Heart left ventricle (tissue), 16 donors: Measurements from ENCODE around the gene CDC16. TPM values are rescaled to one million over a fixed set of nuclear protein-coding genes. Genes with fewer than 3 reads are reported as not detected.

ENCODE experiments used
- ATAC-seq, 4 donors: fragments of 200-7000 bp; cut with Tn5 transposase; one replicate each; pipeline ENCODE4 v1.9.1; 2020 to 2022; ENCODE audit warnings: moderate library complexity in 4 of 4, mild to moderate bottlenecking in 3 of 4, moderate number of reproducible peaks in 1 of 4
- DNase-seq, 5 donors: peaks; one replicate each; pipeline ENCODE4 v3.0.0-alpha.2; 2020
- H3K27ac ChIP-seq, 12 donors: fragments of 200-600 bp; sonication (generic) in 4 of 12; one replicate each; pipeline versions ENCODE4 v1.5.0 to v1.8.0; 2016 to 2022; ENCODE audit warnings: mild to moderate bottlenecking in 2 of 12
- H3K27me3 ChIP-seq, 9 donors: fragments of 200-600 bp; sonication (generic) in 2 of 9; one replicate each; pipeline versions ENCODE4 v1.5.1 to v1.8.0; 2016 to 2022; ENCODE audit warnings: mild to moderate bottlenecking in 3 of 9
- H3K36me3 ChIP-seq, 9 donors: fragments of 200-600 bp; sonication (generic) in 2 of 9; one replicate each; pipeline versions ENCODE4 v1.5.0 to v1.8.0; 2018 to 2022; ENCODE audit warnings: mild to moderate bottlenecking in 2 of 9
- H3K4me1 ChIP-seq, 12 donors: fragments of 200-600 bp; sonication (generic) in 4 of 12; one replicate each; pipeline versions ENCODE4 v1.5.0 to v1.8.0; 2016 to 2022; ENCODE audit warnings: mild to moderate bottlenecking in 3 of 12
- H3K4me3 ChIP-seq, 12 donors: fragments of 200-600 bp; sonication (generic) in 4 of 12; one replicate each; pipeline versions ENCODE4 v1.5.0 to v1.8.0; 2017 to 2022; ENCODE audit warnings: mild to moderate bottlenecking in 9 of 12, moderate library complexity in 4 of 12
- H3K9me3 ChIP-seq, 12 donors: fragments of 200-600 bp; sonication (generic) in 4 of 12; one replicate each; pipeline versions ENCODE4 v1.5.0 to v1.8.0; 2016 to 2022; ENCODE audit warnings: mild to moderate bottlenecking in 1 of 12
- CTCF ChIP-seq, 12 donors: fragments of 200-600 bp; sonication (generic) in 4 of 12; IDR thresholded peaks; one replicate each; pipeline versions ENCODE4 v1.5.0 to v1.8.0; 2018 to 2022; ENCODE audit warnings: antibody characterized with exemption in 12 of 12, mild to moderate bottlenecking in 5 of 12
- POLR2A ChIP-seq, 2 donors: fragments of 450-650 bp; IDR thresholded peaks; one replicate each; pipeline ENCODE4 v1.6.1; 2017; ENCODE audit warnings: antibody characterized with exemption in 2 of 2, mild to moderate bottlenecking in 2 of 2, moderate library complexity in 2 of 2
- WGBS, 4 donors: extraction: QIAGEN DNeasy Blood & Tissue Kit in 2 of 4; methylation state at CpG; one replicate each; pipeline versions ENCODE4 v1.1.5 to v1.1.7; 2013 to 2018; 5-methylcytosine and 5-hydroxymethylcytosine counted together
- intact Hi-C, 10 donors: fragments of 100-400 bp; cut with DNase I; formaldehyde crosslinking; loops; one replicate each; pipeline versions ENCODE4 v1.11.1 to v1.14.2; 2022
- polyA plus RNA-seq, 2 donors: library from polyadenylated mRNA; stranded (reverse); fragments of 200-250 nt; gene quantifications; one replicate each; pipeline ENCODE4 v1.2.3, GENCODE V29; 2013
- total RNA-seq, 9 donors: library from RNA; depleted of rRNA in 2 of 9; stranded (reverse); fragments of >200 nt in 2 of 9; fragmentation: NEBNext Ultra II Directional in 3 of 9; extraction: Animal tissue kit (Norgen Biotek cat#: 25700) in 3 of 9; gene quantifications; one replicate each; pipeline versions ENCODE4 v1.1.0 to v1.2.4, GENCODE V29; 2016 to 2023
- donor health status: ischemic (EF 13 %, LVEDD 7.1; RV severe dilation, severe dysfunction).
- donor health status: healthy with polysubstance abuse.
- donor health status: DM: no; HTN: yes; CAD: no.
- donor health status: DM: no; HTN: no; CAD: no.
- donor health status: ischemic (EF 25% LVEDD 6.9; RV normal size, moderate dysfunction).
- donor health status: ischemic (EF 25% LVEDD 5.7; RV mildly dilated, moderate dysfunction).
- donor health status: healthy.
- donor health status: DM: yes; HTN: yes; CAD: no.
- donor health status: ischemic (EF 35%, LVEDD 5.7; RV mildly dilated, moderate dysfunction).
- donor health status: nonischemic (EF 11% LVEDD 7.7; RV severe dilation, severe dysfunction).
- donor health status: DM: yes; HTN: yes; CAD: no.
- donor health status: PGD.
- donor health status: ischemic (EF 29% LVEDD 5.4; RV normal size, mild dysfunction).
- donor health status: nonischemic (EF 23%, LVEDD 6.1; RV moderate dilation, normal function).

Gene CDC16
- total and polyA plus RNA-seq, 11 donors, result 20.0 to 41.7 (median 32.4) TPM

- H3K4me1 ChIP-seq, result peaks cover 0 to 22% (median 12%) of the 10 kb centered on the region in 12 donors
- WGBS, 4 donors, result 9 to 23% (median 14%) methylated on average over 10 of the region's 10 CpGs
- H3K4me3 ChIP-seq, result peak overlapping the region; percentile 59 to 100 (median 94)
- peaks cover 0 to 42% (median 39%) of the 10 kb centered on the region in 9 donors for H3K36me3 ChIP-seq
- no peaks in the 10 kb centered on the region for H3K9me3 ChIP-seq
- DNase-seq (no peak), ATAC-seq (no peak)
- intact Hi-C loops, result loop anchor here in 1 of 10 donors (2.0 kb wide), 1 partner anchor 419 kb away; no protein-coding TSS in a partner anchor
- peak overlapping the region in 9 of 12 donors; percentile 17 to 91 (median 84) for H3K27ac ChIP-seq
- H3K27me3 ChIP-seq, result peaks cover 0 to 2% (median 0%) of the 10 kb centered on the region in 9 donors
- TF ChIP-seq CTCF (IDR thresholded peaks at IDR 0.05), result no peak
These were observed 1.0 kb downstream of the CDC16 start for GRCh38 chr13:114235697-114236096.

GRCh38 chr13:114236227-114236626, 1.5 kb downstream of the CDC16 start:
- Histone ChIP-seq H3K27me3 (no peaks in the 10 kb centered on the region), H3K36me3 (peaks cover 0 to 48% (median 44%) of the 10 kb centered on the region in 9 donors), H3K9me3 (no peaks in the 10 kb centered on the region), H3K4me1 (peaks cover 0 to 22% (median 12%) of the 10 kb centered on the region in 12 donors), H3K4me3 (peak overlapping the region in 8 of 12 donors; percentile 59 to 99 (median 90)), H3K27ac (peak overlapping the region in 5 of 12 donors; percentile 17 to 91 (median 82))
- TF ChIP-seq CTCF (IDR thresholded peaks at IDR 0.05), result no peak
- TF ChIP-seq POLR2A (IDR thresholded peaks at IDR 0.05), result no peak
- WGBS, 4 donors, result 74 to 81% (median 78%) methylated on average over 4 of the region's 4 CpGs
- ATAC-seq, result no peak
- DNase-seq, result no peak
- intact Hi-C loops, result no loop called here

DNA sequence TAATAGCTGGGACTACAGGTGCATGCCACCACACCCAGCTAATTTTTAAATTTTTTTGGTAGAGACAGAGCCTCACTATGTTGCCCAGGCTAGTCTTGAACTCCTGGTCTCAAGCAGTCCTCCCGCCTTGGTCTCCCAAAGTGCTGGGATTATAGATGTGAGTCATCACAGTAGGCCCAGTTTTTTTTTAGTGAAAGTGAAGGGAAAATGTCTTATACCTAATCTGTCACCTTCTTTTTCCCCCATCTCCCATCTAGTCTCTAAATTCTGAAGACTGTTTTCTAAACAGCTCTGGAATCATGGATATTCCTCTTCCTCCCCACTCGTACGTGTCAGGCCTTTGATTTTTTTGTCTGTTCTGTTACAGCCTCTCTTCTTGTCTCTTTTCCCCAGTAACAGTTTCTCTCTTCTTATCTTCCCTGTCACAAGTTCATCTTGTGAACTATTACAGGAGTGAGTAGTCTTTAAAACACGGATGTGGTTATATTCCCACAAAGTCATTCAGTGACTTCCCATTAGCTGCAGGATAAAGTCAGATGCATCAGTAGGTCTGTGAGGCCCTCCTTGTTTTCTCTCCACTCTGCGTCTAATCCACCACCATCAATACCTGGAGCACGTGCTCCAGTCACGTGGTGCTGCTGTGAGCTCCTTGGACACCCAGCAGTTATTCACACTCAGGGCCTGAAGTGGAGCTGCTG, 2.9 kb downstream of the CDC16 start:
- no peak overlapping the region for H3K27ac ChIP-seq
- ATAC-seq (no peak), DNase-seq (no peak)
- H3K4me3 ChIP-seq, result no peak overlapping the region
- no peaks in the 10 kb centered on the region for H3K9me3 ChIP-seq
- TF ChIP-seq POLR2A (IDR thresholded peaks at IDR 0.05) (no peak), CTCF (IDR thresholded peaks at IDR 0.05) (no peak)
- intact Hi-C loops, result no loop called here
- WGBS, 4 donors, result 79 to 85% (median 83%) methylated on average over 7 of the region's 7 CpGs
- no peaks in the 10 kb centered on the region for H3K27me3 ChIP-seq
- peaks cover 0 to 22% (median 12%) of the 10 kb centered on the region in 12 donors for H3K4me1 ChIP-seq
- H3K36me3 ChIP-seq, result peaks cover 2 to 61% (median 57%) of the 10 kb centered on the region in 9 donors

- Histone ChIP-seq H3K27ac (no peak overlapping the region), H3K4me3 (no peak overlapping the region), H3K36me3 (peaks cover 2 to 100% (median 98%) of the 10 kb centered on the region in 9 donors), H3K9me3 (no peaks in the 10 kb centered on the region), H3K27me3 (no peaks in the 10 kb centered on the region), H3K4me1 (no peaks in the 10 kb centered on the region)
- ATAC-seq, result no peak
- no peak for TF ChIP-seq CTCF (IDR thresholded peaks at IDR 0.05)
- TF ChIP-seq POLR2A (IDR thresholded peaks at IDR 0.05), result no peak
- WGBS, 4 donors, result 94 to 97% (median 95%) methylated on average over 6 of the region's 6 CpGs
- intact Hi-C loops, result no loop called here
- DNase-seq, result no peak
These were observed 7.2 kb downstream of the CDC16 start for GRCh38 chr13:114241918-114242317.
